D721Med (cell line): ENCODE data around the gene LRMDA.
"Not testable (repeated sequence)": the region's sequence is repeated elsewhere in the genome, so short reads cannot be mapped to it uniquely, and the experiment has no call there.

ENCODE experiments used
- DNase-seq: peaks from one replicate; pipeline ENCODE4 v3.0.0; 2011; ENCODE audit warnings: low spot score; ENCODE audit not compliant: insufficient read length
- FAIRE-seq: peaks from 2 replicates; lab custom pipeline; 2011; peaks lifted over from hg19 to GRCh38; lab: Jason Lieb, UNC
- TF ChIP-seq, protein P1 (sequence below): IDR thresholded peaks from 2 replicates; pipeline ENCODE4 v1.5.1; 2012; ENCODE audit warnings: mild to moderate bottlenecking, control low read depth; ENCODE audit not compliant: insufficient read depth; ENCODE audit errors: missing control alignments

The LRMDA gene

DNA sequence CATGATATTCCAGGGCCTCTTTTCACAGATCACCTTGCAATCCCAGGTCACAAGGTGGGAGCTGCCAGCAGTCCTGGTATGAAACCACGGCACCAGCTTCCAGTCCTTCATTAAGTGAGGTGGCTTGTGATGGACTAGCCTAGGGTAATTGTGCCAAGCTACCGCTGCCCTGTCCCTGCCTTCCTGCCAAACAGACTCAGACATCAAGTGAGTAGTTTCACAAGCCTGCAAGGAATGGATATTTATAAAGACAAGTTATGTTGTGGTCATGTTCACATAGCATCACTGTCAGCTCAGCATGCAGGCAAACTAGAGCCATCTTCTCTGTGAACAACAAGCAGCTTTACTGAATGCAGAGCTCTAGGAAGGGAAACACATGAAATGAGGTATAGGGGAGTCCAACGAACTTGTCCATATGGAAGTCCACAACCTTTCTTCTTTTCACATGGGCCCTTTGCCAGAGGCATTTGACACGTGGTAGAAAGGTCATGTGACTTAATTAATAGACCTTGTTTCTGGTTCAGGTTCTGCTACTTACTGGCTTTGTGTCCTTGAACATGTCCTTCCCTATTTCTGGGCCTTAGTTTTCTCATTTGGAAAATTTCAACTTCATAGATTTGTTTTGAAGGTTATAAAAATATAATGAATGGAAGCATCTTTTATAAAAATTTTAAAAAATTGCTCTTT lies 1145.0 kb downstream of the LRMDA start:
- DNase-seq (no peak), FAIRE-seq (no peak)
- TF ChIP-seq, protein P1, sequence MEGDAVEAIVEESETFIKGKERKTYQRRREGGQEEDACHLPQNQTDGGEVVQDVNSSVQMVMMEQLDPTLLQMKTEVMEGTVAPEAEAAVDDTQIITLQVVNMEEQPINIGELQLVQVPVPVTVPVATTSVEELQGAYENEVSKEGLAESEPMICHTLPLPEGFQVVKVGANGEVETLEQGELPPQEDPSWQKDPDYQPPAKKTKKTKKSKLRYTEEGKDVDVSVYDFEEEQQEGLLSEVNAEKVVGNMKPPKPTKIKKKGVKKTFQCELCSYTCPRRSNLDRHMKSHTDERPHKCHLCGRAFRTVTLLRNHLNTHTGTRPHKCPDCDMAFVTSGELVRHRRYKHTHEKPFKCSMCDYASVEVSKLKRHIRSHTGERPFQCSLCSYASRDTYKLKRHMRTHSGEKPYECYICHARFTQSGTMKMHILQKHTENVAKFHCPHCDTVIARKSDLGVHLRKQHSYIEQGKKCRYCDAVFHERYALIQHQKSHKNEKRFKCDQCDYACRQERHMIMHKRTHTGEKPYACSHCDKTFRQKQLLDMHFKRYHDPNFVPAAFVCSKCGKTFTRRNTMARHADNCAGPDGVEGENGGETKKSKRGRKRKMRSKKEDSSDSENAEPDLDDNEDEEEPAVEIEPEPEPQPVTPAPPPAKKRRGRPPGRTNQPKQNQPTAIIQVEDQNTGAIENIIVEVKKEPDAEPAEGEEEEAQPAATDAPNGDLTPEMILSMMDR = no peak

DNA sequence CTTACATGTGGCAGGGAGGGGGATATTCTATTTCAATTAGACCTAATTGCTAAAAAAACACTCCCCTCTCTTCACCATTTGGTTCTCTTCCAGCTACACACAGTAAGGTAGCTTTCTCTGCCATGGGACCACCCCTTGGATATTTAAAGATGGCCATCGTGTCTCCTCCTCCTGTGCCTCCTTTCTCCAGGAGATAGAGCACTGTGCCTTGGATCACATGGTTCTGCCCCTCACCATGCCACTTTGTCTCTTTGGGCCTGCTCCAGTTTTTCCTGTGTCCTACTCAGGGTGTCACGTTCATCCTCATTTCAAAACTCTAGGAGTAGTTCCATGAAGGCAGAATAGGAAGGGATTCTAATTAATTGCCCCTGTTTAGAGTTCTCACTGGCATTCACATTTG lies 1146.0 kb downstream of the LRMDA start:
- DNase-seq (no peak), FAIRE-seq (no peak)
- TF ChIP-seq, protein P1 = no peak

DNA sequence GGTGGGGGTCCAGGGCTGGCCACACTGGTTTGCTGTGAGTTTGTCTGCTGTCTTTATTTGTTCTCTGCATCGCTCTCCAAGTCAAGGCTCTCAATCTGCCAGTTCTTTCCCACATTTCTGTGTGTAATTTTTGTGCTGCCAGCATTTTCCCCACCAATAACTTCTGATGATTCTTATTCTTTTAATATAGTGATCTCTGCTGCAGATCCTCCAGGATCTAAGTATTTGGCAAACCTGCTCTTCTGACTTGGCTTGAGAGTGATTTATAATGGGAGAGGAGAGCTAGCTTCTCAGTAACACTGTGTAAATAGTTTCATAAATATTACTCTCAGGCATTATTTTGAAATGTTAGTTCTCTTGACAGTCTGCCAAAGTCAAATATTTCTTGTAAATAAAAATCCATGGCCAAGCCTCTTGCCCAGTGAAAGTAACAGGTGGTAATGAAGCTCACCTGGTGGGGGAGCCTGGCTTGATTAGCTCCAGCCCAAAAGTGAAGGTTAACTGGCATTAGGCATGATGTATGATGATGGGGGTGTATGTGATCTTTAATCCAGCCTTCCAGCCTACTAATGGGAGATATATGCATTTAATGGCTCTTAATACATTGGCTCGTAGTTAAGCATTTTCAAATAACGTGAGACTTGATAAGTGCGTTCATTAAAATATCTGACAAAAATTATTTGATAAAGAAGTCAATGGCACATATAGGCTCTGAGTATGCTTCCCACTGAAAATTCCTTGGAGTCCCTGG lies 1150.3 kb downstream of the LRMDA start:
- FAIRE-seq (no peak), DNase-seq (no peak)
- TF ChIP-seq, protein P1 = no peak

DNA sequence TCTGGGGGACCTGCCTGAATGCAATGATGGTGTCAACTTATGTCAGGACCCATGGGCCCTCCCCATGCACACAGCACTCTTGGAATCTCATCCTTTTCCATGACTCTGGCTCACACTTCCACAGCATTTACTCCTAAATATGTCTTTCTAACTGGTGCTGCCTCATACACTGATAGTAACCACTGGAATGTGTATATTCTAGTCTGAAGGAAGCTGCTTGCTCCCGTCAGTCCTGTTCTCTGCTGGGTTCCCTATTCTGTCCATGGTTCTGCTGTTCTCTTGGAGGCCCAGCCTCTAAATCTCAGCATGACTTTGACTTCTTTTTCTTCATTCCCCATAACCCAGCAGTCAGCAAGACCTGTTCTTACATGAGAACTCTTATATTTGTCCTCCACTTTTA lies 1151.1 kb downstream of the LRMDA start:
- TF ChIP-seq, protein P1 = no peak
- DNase-seq (no peak), FAIRE-seq (no peak)

DNA sequence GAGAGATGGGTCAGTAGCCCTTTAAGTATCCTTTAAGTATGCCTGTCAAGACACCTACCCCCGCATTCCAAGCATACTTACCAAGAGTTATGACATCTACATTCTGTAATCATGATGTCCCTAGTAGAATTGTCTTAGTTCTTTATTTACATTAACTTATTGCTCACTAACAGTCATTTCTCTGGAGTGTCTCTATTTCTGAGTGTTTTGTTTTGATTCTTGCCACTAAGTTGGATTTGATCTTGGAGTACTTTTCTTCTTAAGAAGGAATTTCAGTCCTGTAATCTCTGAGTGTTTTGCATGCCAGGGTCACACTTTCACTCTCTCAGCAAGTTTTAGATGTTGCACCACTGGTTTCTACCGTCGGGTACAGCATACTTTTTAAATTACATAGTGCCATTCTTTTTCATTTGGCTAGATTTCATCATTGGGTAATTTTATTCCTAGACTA lies 1152.3 kb downstream of the LRMDA start:
- TF ChIP-seq, protein P1 = no peak
- FAIRE-seq = no peak
- no peak for DNase-seq

DNA sequence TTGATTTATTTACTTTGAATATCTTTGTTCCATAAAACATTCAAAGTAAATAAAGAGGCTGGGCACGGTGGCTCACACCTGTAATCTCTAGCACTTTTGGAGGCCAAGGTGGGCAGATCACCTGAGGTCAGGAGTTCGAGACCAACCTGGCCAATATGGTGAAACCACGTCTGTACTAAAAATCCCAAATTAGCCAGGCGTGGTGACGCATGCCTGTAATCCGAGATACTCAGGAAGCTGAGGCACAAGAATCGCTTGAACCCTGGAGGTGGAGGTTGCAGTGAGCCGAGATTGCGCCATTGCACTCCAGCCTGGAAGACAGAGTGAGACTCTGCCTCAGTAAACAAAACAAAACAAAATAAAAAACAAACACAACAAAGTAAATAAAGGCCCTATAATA lies 1153.0 kb downstream of the LRMDA start:
- not testable (repeated sequence) for DNase-seq, FAIRE-seq
